Fibroblast of skin of back (primary cell): ENCODE results near the gene ODF4.
"Not testable (repeated sequence)": the region's sequence is repeated elsewhere in the genome, so short reads cannot be mapped to it uniquely, and the experiment has no call there.

ENCODE experiments used
- DNase-seq: peaks from one replicate; pipeline ENCODE4 v3.0.0-alpha.2; 2013

The ODF4 gene

GRCh38 chr17:8326511-8327302 lies 12.9 kb upstream of the ODF4 start:
- peak; percentile 32 for DNase-seq

- DNase-seq, result no peak
Measured at GRCh38 chr17:8327303-8327649, 12.4 kb upstream of the ODF4 start.

DNA sequence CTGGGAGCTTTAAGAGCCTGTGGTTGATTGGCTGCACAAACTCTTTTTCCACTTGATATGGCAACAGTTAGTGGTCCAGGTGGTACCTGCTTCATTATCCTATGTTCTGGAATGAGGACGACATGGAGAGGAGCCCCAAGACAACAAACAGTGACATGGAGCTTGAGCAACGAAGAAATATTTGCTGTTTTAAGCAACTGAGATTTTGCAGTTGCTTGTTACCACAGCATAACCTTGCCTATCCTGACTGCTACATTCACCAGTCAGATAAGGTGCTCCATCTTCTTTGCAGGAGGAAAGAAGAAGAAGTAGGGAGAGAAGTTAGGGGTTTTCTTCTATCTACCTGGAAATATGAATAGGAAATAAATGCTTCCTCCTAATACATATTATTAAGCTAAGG lies 7.5 kb upstream of the ODF4 start:
- DNase-seq, result no peak

DNA sequence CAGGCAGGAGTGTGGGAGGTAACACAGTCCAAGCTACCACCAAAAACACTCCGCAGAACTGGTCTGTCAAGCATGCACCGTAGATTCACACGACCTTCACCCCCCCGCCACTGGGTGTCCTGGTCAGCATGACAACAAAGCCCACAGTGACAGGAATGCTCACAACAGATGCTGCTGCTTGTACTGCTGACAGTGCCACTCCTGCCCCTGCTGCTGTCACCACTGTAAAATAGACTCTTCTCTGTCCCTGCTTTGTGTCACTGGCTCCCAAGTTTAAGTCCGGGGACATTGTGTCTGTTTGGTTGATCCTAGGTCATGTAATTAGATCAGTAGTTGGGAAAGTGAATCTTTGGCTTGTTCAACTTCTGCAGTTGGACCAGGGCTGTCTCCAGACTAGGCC lies 7.0 kb upstream of the ODF4 start:
- no peak for DNase-seq

GRCh38 chr17:8333281-8333680 lies 6.4 kb upstream of the ODF4 start:
- DNase-seq, result no peak

- no peak for DNase-seq
Measured at GRCh38 chr17:8337802-8338752, 1.6 kb upstream of the ODF4 start.

DNA sequence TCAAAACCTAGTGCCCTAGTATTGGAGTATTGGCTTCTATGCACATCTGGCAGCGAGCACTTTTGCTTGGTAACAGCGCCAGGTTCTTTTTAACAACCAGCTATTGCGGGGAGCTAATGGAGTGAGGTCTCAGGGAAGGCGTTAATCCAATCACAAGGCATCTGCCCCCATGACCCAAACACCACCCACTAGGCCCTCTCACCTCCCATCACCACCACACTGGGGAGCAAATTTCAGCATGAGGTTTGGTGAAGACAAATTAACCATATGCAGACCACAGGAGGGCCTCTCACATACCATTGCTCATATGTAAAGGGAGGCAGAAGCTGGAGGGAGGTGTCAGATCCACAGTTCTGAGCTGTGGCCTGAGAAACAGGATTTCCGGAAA lies 893 bp upstream of the ODF4 start:
- DNase-seq, result peak; percentile 9

DNA sequence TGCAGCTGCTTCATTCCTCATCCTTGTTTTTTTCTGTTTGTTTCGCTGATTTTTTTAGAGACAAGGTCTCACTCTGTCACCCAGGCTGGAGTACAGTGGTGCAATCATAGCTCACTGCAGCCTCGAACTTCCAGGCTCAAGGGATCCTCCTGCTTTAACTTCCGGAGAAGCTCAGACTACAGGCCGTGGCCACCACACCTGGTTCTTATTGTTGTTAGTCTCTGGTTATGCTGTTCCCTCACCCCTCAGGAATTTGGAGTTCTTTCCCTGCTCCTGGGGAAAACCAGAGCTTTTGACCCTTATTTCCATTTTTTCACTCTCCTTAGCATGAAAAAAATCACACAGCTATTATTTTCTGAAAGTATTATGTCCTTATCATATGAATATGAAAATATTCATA lies 1.8 kb downstream of the ODF4 start:
- no peak for DNase-seq

DNA sequence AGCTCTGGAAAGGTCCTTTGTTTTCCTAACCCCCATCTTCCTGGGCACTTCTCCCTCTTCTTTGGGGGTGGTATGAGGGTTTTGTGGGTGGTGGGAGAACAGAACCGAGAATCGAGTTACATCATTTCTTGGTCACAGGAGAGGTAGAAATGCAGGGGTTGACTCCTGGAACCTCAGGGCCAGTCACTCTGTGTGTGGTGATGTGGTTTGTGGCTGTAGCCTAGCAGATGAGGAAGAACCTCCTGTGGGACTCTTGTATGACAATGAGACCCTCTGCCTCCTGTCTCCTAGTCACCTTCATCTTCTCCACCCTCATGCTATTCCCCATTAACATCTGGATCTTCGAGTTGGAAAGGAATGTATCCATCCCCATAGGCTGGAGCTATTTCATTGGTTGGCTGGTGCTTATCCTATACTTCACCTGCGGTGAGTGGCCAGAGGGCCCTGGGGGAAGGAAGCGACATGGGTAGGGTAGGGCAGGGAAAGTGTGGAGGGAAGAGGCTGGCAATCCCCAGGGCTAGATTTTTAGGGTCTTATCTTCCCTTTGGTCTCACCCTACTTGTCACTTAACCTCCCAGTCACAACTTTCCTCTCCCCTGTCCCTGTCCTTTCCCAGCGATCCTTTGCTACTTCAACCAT lies 5.5 kb downstream of the ODF4 start:
- DNase-seq, result no peak

- DNase-seq, result no peak
Measured at GRCh38 chr17:8345951-8346665, 6.5 kb downstream of the ODF4 start.

- DNase-seq, result not testable (repeated sequence)
Measured at GRCh38 chr17:8347001-8347400, 7.4 kb downstream of the ODF4 start.

- DNase-seq, result no peak
Measured at GRCh38 chr17:8350339-8350738, 10.7 kb downstream of the ODF4 start.

DNA sequence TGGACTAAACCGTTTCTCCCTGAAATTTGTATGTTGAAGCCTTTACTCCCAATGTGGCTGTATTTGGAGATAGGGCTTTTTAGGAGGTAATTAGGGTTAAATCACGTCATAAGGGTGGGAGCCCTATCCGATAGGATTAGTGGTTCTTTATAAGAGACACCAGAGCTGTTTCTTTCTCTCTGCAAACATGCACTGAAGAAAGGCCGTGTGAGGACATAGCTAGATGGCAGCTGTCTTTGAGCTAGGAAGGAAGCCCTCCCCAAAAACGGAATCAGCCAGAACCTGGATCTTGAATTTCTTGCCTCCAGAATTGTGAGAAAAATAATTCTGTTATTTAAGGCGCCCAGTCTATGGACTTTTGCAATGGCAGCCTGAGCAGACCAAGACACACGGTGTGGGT lies 14.1 kb downstream of the ODF4 start:
- DNase-seq, result no peak

GRCh38 chr17:8354236-8354635 lies 14.6 kb downstream of the ODF4 start:
- DNase-seq, result no peak

DNA sequence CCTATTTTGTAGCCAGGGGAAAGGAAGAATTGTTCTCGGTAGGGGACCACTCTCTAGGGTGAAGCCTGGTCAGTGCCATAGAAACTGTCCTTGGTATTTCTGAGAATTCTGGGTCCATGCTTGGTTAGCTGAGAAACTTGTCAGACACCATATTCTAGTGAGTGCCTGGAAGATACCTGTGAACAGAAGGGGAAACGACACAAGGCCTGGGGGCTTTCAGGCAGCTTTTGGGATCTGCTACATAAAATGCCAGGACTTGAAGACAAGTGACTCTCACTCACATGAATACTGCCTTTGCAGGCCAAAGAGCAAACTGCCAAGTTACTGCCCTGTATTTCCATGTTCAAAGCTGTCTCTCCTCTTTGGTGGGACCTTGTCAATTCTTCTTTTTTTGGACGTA lies 18.3 kb downstream of the ODF4 start:
- no peak for DNase-seq

- DNase-seq, result peak; percentile 84
Measured at GRCh38 chr17:8359769-8360168, 20.1 kb downstream of the ODF4 start.

DNA sequence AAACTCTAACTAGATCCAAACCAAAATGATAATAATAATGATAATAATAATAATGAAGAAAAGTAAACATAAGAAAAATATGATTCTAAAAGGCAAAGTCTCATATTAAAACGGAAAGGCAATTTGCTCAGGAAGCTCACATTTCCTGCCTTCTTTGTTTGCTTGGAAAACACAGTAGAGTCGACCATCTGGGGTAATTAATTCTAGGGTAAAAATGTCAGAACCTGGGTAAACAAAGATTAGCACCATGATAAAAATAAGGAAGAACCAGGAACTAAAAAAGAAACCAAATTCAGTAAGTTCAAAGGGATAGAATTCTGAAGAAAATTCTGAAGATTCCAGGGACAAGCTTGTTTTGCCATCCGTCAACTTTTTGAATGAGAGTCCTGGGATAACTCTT lies 20.6 kb downstream of the ODF4 start:
- no peak for DNase-seq

DNA sequence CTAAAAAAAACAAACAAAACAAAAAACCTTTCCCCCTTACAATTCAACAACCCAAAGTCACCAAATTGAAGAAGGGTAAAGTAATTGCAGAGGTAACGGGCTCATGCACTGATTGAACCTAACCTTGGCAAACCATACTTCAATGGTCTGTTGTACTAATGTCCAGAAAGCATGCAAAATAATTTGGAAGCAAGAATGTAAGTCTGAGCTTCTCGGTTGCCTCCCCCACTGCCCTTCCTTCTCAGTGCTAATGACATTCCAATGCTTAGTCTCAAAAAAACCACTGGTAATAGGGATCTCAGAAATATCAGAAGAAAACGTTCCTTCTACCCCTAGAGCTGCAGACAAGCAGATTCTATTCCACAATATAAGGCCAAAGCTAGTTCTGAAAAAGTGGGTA lies 21.1 kb downstream of the ODF4 start:
- DNase-seq, result no peak

- DNase-seq, result peak; percentile 39
Measured at GRCh38 chr17:8362651-8363332, 23.2 kb downstream of the ODF4 start.

- DNase-seq, result peak; percentile 37
Measured at GRCh38 chr17:8365143-8365542, 25.5 kb downstream of the ODF4 start.

DNA sequence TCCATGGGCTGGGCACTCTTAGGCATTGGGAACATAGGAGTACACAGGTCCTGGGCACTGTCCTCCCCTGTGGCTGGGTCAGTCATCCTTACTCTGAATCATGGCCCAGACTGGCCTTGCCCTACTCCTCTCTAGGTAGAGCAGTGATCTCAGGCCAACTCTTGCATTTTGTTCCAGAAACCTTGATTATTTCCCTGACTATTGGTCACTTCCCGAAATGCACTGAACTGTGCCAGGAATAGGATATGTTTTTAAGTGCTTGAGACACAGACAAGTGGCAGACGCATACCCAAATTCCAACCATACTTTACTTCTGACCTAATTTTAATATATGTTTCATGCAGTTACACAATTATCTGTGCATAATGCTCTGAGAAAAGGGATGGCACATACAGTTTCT lies 26.6 kb downstream of the ODF4 start:
- peak; percentile 88 for DNase-seq

DNA sequence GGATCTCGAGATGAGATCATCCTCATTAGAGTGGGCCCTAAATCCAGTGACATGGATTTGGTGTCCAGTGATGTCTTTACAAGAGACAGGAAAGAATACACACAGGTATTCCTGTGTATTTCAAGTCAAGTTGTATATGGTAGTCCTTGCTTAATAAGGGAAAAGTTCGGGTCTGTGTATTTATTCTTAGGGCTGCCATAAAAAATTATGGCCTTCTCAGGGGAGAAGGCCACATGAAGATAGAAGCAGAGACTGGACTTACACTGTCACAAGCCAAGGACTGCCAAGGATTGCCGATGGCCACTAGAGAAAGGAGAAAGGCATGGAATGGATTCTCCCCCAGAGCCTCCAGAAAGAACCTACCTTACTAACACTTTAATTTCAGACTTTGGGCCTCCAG lies 28.6 kb downstream of the ODF4 start:
- no peak for DNase-seq
